HG03066 (cell line): Measurements from ENCODE around the gene RER1.
A peak's percentile ranks its signal among the peaks of the same experiment; 100 is the strongest.

ENCODE experiments used
- ATAC-seq: cut with Tn5 transposase; IDR thresholded peaks from one replicate; pipeline ENCODE4 v1.9.1; 2021; ENCODE audit warnings: low read depth; ENCODE audit not compliant: unreplicated experiment

The RER1 gene, protein sequence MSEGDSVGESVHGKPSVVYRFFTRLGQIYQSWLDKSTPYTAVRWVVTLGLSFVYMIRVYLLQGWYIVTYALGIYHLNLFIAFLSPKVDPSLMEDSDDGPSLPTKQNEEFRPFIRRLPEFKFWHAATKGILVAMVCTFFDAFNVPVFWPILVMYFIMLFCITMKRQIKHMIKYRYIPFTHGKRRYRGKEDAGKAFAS

DNA sequence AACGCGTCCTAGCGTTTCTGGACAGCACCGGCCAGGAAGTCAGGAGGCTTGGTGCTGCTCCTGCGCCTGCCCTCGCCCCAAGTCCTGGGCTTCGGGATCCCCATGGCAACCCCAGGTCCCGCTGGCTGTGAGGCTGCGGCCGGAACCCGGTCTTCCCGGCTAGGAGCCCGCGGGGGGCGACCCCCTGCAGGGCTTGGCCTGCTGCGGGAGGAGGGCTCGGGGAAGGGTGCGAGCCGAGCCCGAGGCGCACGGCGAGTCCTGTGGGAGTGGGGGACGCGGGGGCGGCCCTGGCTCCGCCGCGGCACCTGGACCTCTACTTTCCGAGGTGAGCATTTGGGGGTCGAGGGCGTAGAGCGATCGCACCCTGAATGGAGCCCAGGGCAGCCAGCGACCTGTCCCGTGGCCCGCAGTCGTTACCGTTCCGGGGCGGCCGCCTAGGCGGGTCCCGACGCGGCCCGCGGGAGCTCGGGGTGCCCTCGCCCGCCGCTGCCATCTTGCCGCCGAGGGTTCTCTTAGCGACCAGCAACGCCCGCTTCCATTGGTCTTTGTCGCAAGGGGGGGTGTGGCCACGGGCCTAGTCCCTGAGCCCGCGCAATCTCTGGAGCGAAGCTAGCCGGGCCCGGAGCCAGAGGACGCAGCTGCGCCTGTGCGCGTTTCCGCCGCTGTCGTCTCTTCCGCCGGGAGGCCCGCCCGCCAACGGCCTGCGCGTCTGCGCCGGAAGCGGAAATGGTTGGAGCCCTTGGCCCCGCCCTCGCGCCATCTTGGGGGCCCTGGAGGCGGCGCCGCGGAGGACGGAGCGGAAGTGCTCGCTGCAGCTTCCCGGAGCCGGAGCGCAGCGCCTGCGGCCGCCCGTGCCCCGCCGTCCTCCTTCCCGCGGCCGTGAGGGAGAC lies at the start of gene RER1, which contains the start of gene MORN1:
Gene RER1 (plus strand): TSS at position 801 of the 890 bp plus-strand sequence. CDS start 3,950 bp downstream, outside the sequence.
Gene MORN1 (minus strand): TSS at position 514 of the 890 bp plus-strand sequence. CDS start 21 bp downstream, at position 493.
- peak; percentile 91 for ATAC-seq

DNA sequence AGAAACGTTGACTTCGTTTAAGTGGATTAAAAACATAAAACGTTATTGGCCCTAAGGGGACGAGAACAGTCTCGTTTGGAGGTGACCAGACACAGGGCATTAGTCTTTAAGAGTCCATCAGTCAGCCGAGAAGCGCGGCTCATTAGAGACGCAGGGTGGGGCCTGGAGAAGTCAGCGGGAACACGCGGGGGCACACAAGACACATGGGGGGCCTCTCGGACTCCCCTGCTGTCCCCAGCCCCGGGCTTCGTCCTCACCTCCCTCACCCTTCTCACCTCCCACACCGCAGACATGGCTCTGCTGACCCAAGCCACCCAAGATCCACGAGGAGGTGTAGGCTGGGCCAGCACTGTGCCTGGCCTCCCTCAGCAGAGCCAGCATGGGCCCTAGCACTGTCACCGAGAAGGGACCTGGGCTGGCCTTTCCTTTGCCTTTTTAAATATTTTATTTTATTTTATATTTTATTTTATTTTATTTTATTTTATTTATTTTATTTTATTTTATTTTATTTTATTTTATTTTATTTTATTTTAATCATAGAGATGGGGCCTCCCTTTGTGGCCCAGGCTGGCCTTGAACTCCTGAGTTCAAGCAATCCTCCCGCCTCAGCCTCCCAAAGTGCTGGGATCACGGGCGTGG lies 49.1 kb upstream of the RER1 start:
- no peak for ATAC-seq

DNA sequence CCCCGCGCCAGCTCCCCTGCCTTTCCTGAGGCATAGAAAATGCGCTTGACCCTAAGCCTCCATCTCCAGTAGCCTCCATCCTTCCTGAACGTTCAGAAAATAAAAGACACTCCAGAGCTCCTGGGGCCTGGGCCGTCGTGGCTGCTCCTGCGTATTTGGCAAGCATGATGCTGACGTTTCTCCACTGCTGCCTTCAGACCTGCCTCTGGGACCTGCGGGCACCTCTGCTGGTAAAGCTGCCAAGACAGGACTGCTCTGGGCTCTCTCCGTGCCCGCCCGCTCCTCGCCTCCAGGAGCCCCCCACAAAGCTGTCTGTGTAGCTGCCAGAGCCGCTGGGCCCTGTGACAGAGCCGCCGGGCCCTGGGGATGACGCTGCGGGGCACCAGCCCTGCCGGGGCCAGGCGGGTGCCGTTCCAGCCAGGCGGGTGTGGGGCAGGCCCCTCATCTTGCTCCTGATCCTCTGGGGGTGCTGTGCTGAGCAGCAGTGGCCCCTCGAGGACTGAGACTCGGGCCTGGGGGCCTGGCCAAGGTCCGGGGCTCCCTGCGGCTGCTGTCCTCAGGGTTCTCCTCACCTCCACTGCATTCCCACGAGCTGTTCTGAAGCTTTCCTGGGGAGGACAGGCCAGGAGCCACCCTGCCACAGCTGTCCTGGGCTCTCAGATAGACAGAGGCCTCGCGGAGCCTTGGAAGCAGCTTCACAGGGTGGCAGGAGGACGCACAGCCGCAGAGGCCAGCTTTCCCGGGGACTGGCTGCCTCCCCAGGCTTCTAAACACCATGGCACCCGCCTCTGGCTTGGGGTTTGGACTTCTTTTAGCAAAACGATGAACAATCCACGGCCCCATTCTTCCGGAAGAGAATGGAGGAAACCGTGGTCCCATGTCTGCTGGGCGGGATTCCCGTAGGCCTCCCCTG lies 48.4 kb upstream of the RER1 start:
- ATAC-seq: no peak

DNA sequence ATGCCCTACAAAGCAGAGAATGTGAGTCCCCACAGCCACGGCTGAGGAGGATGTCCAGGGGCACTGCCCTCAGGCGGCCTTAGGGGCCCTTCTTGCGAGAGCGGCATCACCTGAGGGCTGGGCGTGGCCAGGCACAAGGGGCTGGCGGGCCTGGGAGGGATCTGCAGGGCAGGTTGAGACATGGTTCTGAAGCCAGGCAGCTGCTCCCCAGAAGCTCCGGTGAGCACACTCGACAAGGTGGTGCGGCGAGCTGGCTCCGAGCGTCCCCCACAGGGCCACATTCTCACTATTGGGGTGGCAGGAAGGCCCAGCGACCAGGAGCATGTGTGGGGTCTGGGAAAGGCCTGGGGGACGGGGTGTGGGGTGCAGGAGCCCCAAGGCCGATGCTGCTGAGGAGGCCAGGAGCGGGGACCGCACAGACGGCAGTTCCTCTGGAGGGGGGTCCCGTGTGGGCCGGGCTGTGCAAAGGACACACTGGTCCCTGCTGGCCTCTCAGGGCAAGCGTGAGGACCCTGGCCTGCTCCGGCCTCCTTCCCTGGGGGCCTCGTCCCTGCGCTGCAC lies 47.4 kb upstream of the RER1 start:
- no peak for ATAC-seq

DNA sequence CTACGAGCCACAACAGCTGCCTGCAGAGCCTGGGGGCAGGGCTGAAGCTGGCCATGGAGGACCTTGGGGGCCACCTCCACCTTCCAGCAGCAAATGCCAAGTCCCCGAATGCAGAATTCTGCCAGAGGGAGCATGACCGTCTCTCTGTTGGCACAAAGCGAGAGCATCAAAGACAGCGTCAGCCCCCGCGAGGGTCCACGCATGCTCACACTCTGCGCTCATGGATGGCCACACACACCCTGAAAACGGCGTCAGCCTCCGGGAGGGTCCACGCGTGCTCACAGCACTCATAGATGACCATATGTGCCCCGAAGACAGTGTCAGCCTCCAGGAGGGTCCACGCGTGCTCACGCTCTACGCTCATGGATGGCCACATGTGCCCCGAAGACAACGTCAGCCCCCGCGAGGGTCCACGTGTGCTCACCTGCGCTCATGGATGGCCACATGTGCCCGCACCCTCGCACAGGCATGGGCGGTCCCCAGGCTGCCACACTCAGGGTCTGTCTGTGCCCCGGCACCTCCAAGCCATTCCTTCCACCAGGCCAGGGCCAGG lies 46.8 kb upstream of the RER1 start:
- ATAC-seq: no peak

DNA sequence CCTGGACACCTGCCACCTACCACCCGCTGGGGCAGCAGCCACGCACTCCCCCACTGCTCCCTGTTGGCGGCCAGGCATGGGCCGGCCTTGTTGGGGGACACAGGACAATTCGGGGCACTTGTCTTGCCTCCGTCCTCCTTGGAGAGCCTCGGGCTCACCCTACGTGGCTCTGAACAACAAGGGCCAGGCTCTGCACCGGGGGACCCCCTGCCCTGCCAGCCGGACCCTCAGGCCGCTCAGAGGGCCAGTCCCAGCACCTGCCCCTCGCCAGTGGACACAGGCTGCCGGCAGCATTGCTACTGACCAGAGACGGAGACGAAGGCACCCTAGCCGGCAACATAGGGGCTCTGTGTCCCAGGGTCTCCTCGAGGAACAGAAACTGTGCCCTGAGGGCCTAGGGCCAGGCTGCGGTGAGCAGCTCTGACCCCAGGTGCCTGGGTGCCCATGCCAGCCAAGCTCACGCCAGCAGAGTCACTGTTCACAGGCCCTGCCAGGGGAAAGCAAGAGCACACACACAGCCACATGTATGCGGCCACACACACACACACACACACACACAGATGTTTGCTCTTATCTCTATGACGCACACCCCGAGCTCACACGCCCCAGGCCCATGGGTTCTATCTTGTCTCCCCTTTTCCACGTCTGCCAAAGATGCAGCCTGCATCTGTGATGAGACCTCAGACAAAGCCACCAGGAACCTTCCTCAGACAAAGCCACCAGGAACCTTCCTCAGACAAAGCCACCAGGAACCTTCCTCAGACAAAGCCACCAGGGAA lies 46.2 kb upstream of the RER1 start:
- no peak for ATAC-seq

DNA sequence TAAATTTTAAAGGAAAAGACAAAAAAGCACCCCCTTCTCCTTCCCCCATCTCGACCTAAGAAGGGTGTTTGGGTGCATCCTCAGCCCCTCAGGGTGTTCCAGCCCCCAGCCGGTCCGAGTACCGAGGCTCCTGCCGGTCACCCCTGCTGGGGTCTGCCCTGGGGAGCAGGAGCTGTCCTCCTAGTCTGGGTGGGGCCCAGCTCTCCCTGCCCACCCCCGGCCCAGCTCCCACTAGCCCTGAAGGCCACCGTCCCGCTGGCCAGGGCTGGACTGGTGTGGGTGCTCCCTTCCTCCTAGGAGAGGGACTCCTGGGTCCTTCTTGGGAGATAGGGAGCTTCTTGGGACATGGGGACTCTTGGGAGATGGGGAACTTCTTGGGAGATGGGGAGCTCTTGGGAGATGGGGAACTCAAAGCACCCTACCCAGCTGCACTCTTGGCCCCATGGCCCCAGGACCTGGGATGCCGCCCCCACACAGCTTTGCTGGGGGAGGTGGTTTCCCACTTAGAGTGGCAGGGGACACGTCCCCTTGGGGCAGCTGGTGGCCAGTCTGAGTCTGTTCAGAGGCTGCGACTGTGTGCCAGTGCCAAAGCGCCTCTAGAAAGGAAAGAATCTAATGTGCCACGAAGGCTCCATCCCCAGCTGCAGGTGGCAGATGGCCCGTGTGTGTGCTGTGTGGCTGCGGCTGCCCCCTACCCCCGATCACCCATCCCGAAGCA lies 44.8 kb upstream of the RER1 start:
- ATAC-seq: no peak

DNA sequence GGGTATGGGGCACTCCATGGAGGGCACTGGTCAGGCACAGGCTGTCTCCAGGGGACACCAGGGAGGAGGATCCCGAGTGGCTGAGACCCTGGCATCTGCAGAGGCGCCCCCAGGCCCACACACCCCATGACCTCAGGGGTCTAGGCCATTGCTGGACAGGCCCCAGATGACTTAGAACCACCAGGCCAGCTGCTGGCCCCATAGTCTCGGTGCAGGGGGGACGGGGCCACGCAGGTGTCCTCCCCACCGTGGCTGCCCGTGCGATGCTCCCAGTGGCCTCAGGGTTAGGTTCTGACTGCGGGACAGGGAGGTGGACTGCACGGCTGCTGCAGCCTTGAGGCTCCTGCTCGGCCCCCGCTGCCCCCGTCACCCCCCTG lies 44.2 kb upstream of the RER1 start:
- no peak for ATAC-seq

DNA sequence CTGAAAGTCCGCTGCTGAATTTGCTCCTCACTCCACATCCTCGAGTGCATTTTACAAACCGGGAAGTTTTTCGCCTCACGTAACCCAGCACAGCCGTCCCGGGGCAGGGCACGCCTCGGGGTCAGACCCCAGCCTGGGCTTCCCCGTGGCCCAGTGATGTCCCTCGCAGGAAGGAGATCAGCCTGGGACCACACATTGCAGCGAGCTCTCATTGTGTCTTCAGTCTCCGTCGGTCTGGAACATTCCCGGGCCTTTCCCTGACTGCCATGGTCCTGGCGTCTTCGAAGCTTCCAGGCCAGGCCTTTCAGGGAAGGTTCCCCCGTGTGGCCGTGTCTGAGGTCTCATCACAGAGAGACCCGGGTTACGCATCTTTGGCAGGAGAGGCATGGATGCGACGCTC lies 43.7 kb upstream of the RER1 start:
- no peak for ATAC-seq

DNA sequence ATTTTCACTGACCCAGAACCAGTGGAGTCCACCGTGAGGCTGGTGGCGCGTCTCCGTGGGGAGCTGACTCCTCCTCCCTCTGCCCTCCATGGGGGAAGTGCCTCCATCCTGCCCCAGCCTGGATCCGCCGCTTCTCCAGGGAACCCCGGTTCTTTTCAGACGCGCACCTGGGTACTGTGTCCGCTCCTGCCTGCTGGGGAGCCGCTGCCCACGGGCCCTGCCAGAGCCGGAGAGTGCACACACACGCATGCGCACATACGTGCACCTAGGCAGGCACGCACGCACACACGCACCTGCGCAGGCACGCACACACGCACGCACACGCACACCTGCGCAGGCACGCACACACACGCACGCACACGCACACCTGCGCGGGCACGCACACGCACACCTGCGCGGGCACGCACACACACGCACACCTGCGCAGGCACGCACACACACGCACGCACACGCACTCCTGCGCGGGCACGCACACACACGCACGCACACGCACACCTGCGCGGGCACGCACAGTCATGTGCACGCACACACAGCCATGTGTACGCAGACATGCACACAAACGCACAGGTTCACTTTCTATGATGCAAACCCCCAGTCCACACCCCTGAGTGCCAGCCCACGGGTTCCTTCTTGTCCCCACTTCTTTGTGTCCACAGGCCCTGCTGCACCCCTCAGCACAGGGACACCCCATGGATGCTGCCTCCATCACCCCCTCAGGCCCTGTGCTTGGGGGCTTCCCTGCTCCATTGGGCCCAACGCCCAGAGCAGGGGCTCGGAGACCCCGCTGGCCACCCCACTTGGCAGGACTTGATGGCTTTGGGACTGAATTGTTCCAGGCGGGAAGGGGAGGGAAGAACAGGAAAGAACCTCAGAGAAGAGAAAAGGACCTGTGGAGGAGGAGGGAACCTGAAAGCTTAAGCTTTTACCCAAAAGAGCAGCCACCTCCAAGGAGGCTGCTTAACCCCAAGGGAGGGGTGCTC lies 43.0 kb upstream of the RER1 start:
- no peak for ATAC-seq

DNA sequence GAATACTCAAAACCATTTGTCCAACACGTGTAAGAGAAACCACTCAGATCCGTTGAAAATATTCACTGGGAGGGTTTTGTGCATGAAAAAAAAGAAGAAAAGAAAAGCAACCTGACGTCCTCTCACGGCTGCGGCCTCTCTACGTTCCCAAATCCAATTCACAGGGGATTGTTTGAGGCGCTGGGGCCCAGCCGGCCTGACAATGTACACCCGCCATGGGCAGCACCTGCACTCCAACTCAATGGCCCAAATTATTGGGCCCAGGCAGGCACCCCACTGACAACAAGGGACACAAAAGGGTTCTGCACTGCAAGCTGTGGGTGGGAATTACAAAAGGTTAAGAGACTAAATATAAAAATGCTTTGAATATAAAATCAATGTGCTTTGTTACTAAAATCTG lies 41.8 kb upstream of the RER1 start:
- no peak for ATAC-seq

DNA sequence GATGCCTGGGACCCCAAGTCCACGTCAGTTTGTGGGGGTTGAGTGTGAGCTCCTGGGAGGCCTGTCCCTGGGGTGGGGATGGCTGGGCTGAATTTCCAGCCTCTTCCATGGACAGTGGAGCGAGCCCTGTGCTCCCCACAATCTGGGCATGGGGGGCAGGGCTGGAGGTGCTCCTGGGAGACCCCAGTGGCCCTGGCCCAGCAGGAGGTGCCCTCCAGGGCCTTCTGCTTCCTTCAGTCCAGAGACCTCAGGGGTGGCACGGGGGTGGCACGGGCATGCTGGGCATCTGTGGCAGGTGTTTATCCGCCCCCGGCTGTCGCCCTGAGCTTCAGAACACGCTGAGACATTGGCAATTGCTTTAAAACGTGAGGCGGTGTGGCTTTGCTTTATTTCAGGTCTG lies 41.1 kb upstream of the RER1 start:
- ATAC-seq: no peak

DNA sequence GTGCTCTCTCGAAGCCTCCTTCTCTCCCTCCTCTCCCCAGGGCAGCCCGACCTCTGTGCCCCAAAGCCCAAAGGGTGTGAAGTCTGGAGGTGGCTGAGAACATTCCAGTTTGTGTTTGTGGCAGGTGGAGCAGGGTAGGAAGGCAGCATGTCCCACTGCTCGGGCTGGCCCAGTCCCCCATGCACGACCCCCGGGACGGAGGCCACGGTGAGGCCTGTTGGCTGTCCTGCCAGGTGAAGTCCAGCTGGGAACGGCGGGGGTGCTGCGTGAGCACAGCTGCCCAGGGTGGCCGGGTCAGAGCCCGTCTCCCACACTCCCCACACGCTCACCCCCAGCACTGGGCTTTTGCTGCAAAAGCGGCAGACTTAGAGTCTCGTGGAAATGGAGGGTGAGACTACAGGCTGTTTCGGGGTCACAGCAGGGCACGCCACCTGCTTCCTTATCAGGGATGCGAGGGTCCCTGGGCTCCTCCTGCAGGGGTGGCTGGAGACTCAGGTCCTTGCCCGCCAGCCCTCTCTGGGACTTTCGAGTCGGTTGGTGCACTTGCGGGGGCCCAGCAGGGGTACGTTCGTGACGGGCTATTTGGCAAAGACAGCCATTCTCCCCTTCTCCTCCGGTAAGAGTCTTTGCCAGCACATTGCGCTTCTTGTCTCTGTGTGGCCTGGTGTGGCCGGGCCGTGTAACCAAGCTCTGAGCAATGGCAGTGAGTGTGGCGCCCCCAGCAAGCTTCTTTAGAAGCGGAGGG lies 40.6 kb upstream of the RER1 start:
- ATAC-seq: no peak

DNA sequence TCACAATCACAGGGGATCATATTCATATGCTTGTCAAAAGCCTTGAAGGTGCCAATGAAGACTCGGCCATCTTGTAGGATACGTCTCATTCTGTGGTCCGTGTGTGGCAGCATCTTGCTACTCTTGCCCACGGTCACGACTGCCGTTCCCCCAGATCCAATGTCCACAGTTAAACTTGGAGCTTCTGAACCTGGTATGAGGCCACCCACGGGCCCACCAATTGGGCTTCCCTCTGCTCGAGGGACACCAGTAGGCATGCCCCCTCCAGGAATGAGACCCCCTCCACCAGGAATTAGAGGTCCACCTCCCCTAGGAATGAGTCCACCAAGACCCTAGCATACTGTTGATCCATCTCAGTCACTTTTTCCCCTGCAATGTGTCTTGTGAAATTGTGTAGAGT lies 39.9 kb upstream of the RER1 start:
- no peak for ATAC-seq

DNA sequence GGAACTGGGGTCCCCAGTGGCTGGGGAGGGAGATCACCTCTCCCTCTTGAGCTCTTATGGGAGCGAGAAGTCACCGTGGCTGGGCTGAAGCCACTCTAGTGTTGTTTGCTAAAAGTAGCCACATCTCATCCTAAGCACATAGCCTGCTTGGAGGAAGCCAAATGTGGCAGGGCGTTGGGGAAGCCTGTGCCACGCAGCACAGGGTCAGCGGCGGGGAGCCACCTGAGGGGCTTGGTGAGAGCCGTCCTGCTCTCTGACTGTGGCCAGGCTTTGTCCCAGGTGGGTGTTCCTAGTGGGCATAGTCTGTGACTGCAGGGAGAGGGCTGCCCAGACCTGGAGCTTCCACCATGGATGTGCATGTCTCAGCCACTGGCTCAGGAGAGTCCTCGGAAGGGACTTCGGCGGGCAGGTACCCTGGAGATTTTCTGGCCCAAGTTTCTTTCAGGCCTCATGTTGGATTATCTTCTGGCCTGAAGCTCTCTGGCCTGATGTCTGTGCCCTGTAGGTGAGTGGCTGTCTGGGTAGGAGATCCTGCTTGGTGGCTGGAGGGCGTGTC lies 39.2 kb upstream of the RER1 start:
- no peak for ATAC-seq

DNA sequence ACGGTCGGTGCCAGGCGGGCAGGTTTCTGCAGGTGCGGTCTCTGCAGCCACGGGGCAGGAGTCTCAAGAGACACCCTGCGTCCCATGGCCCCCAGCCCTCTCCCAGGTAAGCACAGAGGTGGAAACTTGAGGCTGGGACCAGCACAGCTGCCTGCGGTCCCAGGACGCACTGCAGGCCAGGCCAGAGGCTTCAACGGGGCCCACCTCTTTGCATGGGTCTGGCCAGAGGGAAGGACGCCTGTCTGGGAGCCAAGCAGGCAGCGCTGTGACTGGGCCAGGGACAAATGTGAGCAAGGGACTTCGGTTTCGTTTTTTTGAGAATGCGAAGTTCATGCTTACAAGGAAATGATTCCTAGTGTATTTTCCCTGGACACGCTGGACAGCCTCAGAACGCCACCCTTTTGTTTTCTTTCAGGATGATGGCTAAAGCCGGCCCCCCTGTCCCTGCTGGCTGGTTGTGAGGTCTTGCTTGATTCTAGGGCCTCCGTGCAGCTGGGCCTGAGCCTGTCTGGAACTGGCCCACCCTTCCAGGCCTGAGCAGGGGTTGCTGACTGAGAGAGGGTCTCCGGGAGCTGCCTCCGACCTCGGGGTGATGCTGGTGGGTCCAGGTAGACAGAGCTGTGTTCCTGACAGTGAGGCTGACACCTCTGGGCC lies 38.6 kb upstream of the RER1 start:
- ATAC-seq: no peak
